Stimulated activated naive CD4-positive, alpha-beta T cell treated with Interleukin-2 at 50 U/mL for 16 hours (primary cell): ENCODE results near the gene AP2M1.
"Not testable (repeated sequence)": the region's sequence is repeated elsewhere in the genome, so short reads cannot be mapped to it uniquely, and the experiment has no call there.

Experiments used
- DNase-seq: peaks from one replicate; lab custom pipeline; 2025; lab: John Stamatoyannopoulos, UW

Gene AP2M1

DNA sequence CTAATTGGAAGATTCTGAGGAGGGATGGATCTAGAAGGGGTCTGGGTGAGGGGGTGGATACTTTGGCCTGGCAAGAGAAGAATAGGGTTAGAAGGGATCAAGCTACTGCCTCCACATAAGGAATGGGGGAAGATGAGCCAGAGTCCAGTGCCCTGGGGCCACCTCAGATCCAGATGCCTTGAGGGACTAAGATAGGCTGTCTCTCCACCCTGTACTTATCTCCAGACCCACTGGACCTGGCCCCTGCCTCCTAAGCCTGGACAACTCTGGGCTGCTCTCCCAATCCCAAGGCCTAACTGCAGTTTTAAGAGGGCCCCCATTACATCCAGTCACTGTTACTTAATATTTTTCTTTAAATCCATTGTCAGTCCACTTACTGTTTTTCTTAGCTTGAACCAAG is 17.4 kb upstream of the AP2M1 start:
- no peak for DNase-seq

DNA sequence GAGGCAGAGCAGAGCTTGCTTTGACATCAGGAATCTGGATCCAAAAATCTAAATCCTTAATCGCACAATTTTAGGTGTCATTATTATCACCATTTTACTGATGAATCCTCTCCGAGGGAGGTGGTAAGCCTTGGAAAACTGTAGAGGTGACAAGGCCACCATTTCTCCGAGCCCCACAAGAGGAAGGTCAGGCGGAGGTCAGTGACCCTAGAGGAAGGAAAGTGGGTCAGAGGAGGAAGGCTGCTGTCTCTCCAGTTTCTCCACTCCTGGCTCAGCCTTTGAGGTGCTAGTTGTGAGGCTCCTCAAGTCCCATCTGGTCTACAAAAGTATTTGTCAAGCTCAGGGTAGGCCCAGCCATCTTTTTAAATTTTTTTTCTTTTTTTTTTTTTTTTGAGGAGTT is 16.3 kb upstream of the AP2M1 start:
- no peak for DNase-seq

DNA sequence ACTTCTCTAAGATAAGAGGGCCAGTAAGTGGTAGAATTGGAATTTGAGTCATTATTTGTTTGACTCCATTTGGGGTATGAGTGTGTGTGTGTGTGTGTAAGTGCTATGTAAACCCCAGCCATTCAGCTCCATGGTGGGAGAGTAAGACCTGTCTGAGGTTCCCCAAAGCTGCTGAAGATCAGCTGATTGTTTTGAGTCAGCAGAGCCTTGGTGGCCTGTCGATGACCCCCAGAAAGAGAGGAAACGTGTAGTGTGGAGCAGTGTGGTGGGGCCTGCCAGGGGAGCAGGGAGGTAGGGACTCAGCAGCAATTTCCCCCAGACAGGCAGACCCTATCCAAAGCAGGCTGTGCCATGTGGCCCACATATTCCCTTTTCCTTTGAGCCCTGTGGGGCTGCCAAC is 14.2 kb upstream of the AP2M1 start:
- DNase-seq, result no peak

DNA sequence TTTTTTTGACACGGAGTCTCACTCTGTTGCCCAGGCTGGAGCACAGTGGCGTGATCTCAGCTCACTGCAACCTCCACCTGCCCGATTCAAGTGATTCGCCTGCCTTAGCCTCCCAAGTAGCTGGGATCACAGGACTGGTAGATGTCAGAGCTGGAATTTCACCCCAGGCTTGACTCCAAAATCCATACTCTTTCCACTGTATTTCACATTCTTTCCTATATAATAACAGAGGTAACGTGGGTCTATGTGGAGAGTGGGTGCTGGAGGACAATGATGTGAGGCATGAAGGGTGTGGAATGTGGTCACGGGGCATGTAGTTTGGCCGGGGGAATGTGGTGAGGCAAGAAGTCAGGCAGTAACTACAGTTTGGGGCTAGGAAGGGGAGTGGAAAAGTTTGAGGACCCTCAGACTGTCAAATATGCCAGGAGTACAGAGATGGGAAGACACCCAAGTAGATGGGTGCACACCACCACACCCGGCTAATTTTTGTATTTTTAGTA is 12.0 kb upstream of the AP2M1 start:
- DNase-seq, result not testable (repeated sequence)

DNA sequence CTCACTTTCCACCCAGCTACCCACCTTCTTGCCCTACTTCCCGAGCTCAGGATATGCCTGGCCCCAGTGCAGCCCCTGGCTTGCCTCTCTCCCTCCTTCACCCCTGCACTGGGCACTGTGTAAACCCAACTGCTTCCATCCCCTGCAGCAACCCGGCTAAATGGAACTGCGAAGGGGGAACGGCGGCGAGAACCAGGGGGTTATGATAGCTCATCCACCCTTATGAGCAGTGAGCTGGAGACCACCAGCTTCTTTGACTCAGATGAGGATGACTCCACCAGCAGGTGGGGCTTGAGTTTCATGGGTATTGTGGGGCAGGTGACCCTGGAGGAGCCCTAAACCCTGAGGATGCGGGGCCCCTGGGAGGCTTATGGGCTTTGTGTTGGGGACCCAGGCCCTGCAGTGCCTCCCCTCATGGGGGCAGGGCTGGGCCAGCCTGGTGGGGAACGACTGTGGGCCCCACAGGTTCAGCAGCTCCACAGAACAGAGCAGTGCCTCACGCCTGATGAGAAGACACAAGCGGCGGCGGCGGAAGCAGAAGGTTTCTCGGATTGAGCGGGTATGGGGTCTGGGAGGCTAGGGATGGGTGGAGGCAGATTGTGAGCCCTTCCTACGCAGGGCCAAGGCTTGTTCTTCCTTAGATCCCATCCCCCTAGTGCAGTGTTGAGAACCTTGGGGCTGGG is 9.9 kb upstream of the AP2M1 start:
- DNase-seq, result no peak

DNA sequence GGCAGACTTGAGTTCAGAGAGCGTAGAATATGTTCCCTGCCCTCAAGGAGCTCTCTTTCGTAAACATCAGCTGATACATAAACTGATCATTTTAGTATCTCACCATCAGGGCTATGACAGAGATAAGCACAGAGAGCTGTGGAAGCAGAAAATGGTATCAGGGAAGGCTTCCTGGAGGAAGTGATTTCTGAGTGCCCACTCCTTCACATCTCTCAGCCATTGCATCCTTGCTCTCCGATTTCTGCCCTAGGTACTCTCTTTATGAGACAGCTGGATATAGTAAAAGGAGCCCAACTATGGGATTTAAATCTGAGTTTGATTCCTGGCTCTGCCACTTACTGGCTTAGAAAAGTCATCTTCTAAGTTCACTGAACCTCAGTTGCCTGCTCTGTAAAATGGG is 9.1 kb upstream of the AP2M1 start:
- DNase-seq, result no peak

DNA sequence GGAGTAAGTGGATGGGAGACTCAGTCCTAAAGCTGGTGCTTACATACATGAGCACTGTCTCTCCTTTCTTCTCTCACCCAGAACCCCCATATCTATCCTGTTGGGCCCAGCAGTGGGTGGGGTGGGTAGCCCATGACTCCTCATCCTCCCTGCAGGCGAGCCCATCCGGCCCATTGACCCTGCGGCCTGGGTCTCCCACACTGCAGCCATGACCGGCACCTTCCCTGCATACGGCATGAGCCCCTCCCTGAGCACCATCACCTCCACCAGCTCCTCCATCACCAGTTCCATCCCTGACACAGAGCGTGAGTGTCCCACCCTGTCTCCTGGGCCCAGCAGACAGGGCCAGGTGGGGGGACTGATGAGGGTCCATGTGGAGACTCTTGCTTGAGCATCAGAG is 8.0 kb upstream of the AP2M1 start:
- no peak for DNase-seq

DNA sequence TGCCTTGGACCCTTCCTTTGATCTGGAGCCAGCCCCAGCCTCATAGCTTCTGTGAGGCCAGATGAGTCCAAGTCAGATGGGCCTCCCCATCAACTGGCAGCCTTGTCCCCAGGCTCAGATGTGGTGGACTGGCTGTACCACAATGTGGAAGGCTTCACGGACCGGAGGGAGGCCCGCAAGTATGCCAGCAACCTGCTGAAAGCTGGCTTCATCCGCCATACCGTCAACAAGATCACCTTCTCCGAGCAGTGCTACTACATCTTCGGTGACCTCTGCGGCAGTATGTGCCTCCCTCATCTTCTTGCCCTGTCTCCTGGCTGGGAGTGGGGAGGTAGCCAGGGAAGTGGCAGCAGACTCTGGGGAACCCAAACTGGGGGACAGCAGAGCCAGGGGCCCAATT is 6.9 kb upstream of the AP2M1 start:
- no peak for DNase-seq

DNA sequence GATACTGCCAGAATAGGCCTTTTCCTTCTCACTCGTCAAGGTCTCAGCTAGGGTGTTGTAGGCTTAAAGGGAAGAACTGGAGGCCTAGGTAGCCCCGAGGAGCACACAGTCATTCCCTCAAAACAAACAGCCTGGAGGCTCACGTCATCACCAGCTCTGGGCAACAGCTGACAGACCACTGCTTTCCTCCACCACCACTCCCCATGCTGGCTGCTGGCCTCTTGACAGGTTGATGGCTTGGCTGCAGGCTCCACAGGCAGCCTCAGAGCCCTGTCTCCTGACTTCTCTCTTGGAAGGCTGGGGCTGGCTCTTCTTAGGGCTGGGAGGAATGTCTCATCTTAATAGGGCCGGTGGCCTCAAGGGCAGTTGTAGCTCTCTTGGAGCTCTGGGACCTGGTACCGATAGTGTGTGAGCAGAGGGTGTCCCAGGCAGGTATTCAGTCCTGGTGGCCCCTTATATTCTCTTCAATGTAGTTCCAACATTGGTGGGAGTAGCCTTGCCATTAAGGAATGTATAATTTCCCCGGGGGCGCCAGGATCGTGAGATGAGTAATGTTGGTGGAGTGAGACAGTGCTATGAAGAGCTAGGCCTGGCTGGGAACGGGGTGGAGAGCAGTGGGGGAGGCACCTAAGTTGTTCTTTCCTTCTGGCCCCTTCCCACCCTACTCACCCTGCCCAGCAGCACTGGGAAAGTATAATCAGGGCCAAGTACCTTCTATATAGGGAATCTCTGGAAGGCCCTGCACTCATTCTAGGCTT is 6.1 kb upstream of the AP2M1 start:
- no peak for DNase-seq

DNA sequence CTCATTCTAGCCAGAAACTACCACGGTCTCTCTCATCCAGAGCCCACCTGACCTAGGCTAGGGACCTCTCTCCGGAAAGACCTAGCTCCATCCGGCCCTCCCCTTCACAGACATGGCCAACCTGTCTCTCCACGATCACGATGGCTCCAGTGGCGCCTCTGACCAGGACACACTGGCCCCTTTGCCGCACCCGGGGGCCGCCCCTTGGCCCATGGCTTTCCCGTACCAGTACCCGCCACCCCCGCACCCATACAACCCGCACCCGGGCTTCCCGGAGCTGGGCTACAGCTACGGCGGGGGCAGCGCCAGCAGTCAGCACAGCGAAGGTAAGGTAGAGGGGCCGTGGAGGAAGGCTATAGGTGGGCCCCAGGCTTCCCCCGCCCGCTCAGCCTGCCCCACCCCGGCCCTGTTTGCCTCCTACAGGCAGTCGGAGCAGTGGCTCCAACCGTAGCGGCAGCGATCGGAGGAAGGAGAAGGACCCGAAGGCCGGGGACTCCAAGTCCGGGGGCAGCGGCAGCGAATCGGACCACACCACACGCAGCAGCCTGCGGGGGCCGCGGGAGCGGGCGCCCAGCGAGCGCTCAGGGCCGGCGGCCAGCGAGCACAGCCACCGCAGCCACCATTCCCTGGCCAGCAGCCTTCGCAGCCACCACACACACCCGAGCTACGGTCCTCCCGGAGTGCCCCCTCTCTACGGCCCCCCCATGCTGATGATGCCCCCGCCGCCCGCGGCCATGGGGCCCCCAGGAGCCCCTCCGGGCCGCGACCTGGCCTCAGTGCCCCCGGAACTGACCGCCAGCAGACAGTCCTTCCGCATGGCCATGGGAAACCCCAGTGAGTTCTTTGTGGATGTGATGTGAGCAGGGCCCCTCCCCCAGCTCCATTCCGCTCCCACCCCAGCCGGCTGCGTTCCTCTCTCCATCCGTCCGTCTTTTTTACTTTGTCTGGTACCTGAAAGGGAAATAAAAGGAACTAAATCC is 4.5 kb upstream of the AP2M1 start:
- no peak for DNase-seq

DNA sequence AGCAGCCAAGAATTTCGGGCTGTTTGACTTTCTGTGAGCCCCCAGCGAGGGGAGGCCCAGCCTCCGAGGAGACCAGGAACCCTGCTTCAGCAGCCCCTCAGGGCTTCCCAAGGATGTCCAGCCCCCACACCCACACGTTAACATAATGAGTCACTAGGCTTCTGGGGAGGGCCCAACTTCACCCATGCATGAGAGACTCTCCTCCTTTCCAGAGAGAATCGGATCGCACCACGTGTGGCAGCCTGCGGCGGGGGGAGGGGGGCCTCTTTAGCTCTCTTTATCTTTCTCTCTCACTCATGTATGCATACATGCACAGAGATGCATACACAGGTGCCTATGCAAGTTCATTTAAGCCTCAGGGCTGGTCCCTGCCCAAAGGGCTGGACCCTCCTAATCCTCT is 3.1 kb upstream of the AP2M1 start:
- no peak for DNase-seq

DNA sequence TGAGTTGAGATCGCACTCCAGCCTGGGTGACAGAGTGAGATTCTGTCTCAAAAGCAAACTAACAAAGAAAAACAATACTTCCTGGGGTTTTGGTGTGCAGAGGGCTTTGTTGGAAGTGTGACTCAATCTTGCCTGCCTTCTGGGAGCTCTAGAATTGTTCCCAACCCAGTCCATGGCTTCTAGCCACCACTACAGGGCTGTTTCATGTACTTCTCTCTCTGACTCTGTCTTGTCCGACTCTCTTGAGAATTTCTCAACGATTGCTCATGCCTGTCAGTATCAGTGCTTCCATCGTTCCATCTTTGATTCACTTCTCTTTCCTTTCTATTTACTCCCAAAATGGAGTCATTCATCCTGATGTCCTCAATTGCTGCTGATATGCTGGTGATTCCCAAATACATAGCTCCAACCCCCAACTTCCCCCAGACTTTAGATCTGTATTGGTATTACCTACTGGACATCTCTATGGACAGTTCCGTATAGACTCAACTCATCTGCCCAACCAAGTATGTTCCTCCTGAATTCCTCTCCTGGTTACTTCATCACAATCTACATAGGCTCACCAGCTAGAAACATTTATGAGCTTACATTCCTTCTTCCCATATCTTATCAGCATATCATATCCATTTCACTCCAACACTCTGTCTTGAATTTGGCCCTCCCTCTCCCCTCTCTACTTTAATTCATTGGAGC is 1.8 kb upstream of the AP2M1 start:
- no peak for DNase-seq

DNA sequence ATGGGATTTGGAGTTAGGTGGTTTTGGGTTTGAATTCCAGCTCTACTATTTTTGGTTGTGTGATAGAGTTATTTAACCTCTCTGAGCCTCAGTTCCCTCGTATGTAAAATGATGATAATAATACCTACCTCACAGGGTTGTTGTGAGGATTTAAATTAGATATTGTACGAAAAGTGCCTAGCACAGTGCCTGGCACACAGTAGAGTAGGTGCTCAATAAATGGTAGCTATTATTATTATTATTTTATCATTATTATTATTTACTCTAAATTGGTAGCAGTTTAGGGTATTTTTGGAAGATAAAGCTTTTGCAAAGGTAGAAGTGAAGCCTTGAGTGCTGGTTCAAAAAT is 1.3 kb upstream of the AP2M1 start:
- no peak for DNase-seq

DNA sequence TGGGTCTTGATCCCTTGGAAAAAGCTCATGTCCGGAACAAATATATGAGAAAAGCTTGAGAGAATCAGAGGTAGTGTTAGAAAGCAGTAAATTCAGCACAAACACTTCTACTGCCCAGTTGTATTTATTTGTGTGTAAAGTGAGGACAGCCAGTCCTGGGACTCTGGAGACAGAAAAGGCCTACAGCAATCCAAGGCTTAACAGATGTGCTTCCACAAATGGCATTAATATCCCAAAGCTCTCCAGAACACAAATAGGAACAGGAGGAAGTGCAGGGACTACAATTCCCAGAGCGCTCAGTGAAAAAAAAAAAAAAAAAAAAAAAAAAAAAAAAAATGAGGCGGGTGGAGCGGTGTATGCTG is 390 bp upstream of the AP2M1 start:
- no peak for DNase-seq

DNA sequence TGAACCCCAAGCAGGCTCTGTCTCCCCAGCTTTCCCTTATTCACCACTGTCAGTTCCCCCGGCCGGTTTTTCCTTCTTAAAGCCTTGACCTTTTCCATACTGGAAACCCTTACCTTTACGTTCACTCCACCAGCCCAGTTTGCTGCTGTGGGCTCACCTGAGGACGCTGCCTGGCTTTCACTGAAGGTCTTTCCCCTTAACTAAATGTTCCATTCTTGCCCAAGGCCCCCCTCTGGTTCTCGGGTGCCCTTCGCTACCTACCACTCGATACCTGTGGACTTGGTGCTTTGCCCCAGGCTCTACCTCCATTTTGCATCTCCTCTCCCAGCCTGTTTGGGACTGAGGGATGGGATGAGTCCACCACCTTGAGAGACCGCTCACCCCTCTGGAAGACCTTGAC is 851 bp downstream of the AP2M1 start:
- no peak for DNase-seq

DNA sequence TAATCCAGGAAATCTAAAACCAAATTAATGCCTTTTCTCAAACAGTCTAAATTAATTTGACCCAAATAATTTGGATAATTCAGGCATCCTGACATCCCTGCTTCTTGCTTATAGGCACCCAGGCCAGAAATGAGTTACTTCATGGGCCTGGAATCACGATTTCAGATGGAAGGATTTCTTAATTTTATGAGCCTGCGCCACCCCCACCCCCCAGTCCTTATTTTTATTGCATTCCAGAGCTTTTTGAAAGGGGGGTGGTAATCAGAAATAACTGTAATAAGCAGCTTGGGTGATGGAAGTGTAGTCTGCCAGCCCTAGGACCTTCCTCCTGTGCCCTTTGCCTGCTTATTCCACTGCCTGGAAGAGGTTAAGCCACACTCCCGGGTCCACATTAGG is 1.3 kb downstream of the AP2M1 start:
- no peak for DNase-seq

DNA sequence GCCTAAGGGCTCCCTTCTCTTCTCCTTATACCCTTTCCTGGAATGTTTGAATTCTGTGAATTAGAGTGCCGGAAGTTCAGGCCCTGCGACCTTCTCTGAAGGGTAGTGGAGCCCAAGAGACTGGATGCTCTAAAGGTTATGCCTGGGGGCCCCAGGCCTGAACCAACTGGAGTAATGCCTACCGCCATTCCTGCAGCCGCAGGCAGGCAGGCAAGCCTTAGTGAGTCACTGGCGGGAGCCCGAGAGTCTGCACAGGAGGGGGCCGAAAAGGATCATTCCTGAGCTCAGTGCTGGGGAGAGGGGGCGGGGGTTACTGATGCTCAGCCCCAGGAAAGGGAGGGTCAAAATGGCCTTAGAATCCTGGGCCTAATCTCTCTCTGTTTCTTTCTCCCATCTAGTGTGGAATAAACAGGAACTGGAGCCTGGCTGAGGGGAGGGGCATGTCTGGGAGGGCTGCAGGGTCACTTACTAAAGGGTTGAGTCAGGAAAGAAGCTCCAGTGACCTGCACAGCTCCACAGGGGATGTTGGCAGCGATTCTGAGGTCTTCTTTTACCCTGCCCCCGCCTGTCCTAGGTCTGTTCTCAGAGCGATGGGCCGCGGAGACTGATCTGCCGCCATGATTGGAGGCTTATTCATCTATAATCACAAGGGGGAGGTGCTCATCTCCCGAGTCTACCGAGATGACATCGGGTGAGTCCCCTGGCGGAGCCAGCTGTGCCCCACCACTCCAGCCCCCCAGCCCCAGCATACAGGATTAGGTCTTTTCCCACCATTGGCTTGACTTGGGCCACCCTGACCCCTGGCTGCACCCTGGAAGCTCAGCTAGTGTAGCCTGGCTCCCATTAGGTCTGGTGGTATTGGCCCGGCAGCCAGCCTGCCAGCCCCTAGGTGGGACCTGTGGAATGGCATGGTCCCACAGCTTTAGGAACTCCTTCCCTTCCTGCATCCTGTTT is 2.0 kb downstream of the AP2M1 start:
- no peak for DNase-seq

DNA sequence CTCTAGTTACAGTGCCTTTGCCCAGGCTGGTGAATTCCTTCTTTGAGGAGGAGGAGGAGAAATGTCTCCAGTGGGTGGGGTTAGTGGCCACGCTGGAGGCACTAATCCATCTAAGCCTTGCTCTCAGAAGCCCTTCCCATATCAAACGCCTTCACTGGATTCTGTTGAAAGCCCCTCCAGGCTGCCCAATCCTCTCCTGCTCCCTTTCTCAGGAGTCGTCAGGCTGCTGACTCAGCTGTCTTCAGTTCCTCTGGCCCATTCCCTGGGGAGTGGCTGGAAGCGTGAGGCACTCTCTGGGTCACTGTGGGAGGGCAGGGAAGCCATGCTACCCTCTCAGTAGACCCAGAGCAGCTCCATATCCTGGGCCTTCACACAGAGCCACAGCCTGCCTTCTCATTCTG is 2.7 kb downstream of the AP2M1 start:
- no peak for DNase-seq

DNA sequence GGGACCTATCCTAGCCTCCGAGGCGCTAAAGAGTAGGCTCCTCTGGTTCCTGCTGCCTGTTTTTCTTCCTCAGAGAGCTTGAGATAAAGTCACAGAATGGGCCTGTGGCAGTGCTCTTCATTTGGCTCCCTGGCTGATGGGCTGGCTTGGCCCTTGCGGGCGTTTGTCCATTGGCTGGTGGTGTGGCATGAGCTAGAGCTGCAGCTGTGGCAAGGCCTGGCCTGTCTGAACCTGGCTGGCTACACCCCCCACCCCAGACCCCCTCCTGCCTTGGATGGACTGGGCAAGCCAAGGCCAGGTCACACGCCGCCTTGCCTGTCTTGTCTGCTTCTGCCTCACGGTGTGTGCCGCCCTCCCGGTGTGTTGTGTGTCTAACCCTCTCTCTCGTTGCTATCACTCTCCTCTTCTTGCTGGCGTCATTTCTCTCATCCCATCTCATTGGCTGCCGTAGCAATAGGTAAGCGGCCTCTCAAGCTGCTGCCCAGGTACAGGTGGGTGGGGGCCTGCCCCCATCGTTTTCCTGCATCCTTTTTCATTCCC is 3.2 kb downstream of the AP2M1 start:
- no peak for DNase-seq

DNA sequence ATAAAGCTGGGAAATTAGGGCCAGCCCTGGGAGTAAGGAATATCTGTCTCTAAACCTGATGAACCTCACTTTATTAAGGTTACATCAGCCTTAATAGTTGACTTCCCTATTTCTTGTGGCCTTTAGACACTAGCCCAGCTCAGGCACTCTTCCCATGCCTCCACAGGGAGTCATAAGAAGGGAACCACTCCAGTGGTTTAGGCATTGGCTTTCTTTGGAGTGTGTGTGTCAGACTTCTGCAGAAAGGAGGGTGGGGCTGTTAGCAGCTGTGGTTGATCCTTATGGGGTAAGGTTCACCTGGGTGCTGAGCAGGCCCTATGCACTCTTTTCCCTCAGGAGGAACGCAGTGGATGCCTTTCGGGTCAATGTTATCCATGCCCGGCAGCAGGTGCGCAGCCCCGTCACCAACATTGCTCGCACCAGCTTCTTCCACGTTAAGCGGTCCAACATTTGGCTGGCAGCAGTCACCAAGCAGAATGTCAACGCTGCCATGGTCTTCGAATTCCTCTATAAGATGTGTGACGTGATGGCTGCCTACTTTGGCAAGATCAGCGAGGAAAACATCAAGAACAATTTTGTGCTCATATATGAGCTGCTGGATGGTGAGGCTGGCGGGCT is 4.0 kb downstream of the AP2M1 start:
- DNase-seq, result no peak
